MCF 10A (cell line): ENCODE results near the gene FKBP2. TPM values are rescaled to one million over a fixed set of nuclear protein-coding genes. Genes with fewer than 3 reads are reported as not detected.
A peak's percentile ranks its signal among the peaks of the same experiment; 100 is the strongest.

Source experiments
- BruUV-seq: library from RNA; stranded (reverse); fragments of 400-500 nt; replicated peaks from 2 replicates; lab custom pipeline; 2021; lab: Mats Ljungman, UMichigan
- CTCF ChIA-PET: fragments of 300-600 bp; sonication (Branson Sonifier 250); formaldehyde crosslinking; extraction: SDS; loops from one replicate; lab custom pipeline; 2021; ENCODE audit warnings: antibody characterized with exemption, inconsistent platforms; lab: Yijun Ruan, JAX
- POLR2A ChIA-PET: fragments of 300-600, 350-650 bp; sonication (Branson Sonifier 250); formaldehyde crosslinking; extraction: SDS; loops from one replicate; lab custom pipeline; 2020; ENCODE audit warnings: antibody characterized with exemption, inconsistent platforms; lab: Yijun Ruan, JAX
- DNase-seq: peaks from one replicate; pipeline ENCODE4 v3.0.0-alpha.2; 2018; ENCODE audit not compliant: unreplicated experiment
- H3K27ac Mint-ChIP-seq: one replicate; pipeline ENCODE4 v1.8.0; 2022; ENCODE audit warnings: mild to moderate bottlenecking, low read depth, mixed read lengths; ENCODE audit not compliant: unreplicated experiment
- H3K27me3 Mint-ChIP-seq: one replicate; pipeline ENCODE4 v1.8.0; 2022; ENCODE audit warnings: mixed read lengths; ENCODE audit not compliant: insufficient read depth, unreplicated experiment
- H3K36me3 Mint-ChIP-seq: one replicate; pipeline ENCODE4 v1.8.0; 2022; ENCODE audit warnings: mild to moderate bottlenecking, moderate library complexity, mixed read lengths; ENCODE audit not compliant: insufficient read depth, unreplicated experiment
- H3K4me1 Mint-ChIP-seq: one replicate; pipeline ENCODE4 v1.8.0; 2022; ENCODE audit warnings: mixed read lengths; ENCODE audit not compliant: insufficient read depth, unreplicated experiment
- H3K4me3 Mint-ChIP-seq: one replicate; pipeline ENCODE4 v1.8.0; 2022; ENCODE audit warnings: mild to moderate bottlenecking, moderate library complexity, mixed read lengths; ENCODE audit not compliant: unreplicated experiment
- H3K9me3 Mint-ChIP-seq: one replicate; pipeline ENCODE4 v1.8.0; 2022; ENCODE audit warnings: mixed read lengths; ENCODE audit not compliant: unreplicated experiment
- CTCF ChIP-seq: fragments of 200-600 bp; IDR thresholded peaks from one replicate; pipeline ENCODE4 v1.8.0; 2022; ENCODE audit warnings: antibody characterized with exemption, mild to moderate bottlenecking; ENCODE audit not compliant: unreplicated experiment
- intact Hi-C: fragments of 100-400 bp; cut with micrococcal nuclease; formaldehyde crosslinking; loops from 2 replicates; pipeline ENCODE4 v1.14.1; 2022
- total RNA-seq: library from RNA; stranded (reverse); gene quantifications from 2 replicates; pipeline ENCODE4 v1.2.3, GENCODE V29; 2022

Gene FKBP2
- total RNA-seq, 1 experiment from 2014 or later = 86.0 TPM

GRCh38 chr11:64269540-64270220, 28.8 kb downstream of the FKBP2 start:
- Mint-ChIP-seq H3K9me3 (no peaks in the 10 kb centered on the region), H3K27me3 (no peaks in the 10 kb centered on the region)
- POLR2A ChIA-PET = interaction anchor here (0.6 to 7.6 kb wide), 31 partner anchors 7 to 1582 kb away, joined by 3 to 125 read pairs (median 6); partner anchors contain the start of genes BAD, CATSPERZ, ESRRA and FKBP2

GRCh38 chr11:64275031-64275800, 34.3 kb downstream of the FKBP2 start:
- intact Hi-C loops = no loop called here
- Mint-ChIP-seq H3K36me3 (peaks cover 35% of the 10 kb centered on the region), H3K4me1 (peaks cover 4% of the 10 kb centered on the region), H3K27me3 (no peaks in the 10 kb centered on the region), H3K9me3 (no peaks in the 10 kb centered on the region), H3K27ac (peak overlapping the region; percentile 79), H3K4me3 (no peak overlapping the region)
- no peak for DNase-seq
- CTCF ChIA-PET = interaction anchor here (0.6 to 4.5 kb wide), 3 partner anchors 17 to 81 kb away, joined by 3 to 37 read pairs (median 23); partner anchors contain the start of gene CATSPERZ
- no TSS peak for BruUV-seq
- POLR2A ChIA-PET = interaction anchor here (0.6 to 3.0 kb wide), 9 partner anchors 11 to 1696 kb away, joined by 3 to 24 read pairs (median 4); partner anchors contain the start of genes GPR137 and PLCB3
- no peak for TF ChIP-seq CTCF

More at GRCh38 chr11:64269540-64270220, 28.8 kb downstream of the FKBP2 start:
- Mint-ChIP-seq H3K36me3 (peaks cover 49% of the 10 kb centered on the region), H3K27ac (peak overlapping the region; percentile 96), H3K4me1 (peaks cover 23% of the 10 kb centered on the region), H3K4me3 (peak overlapping the region; percentile 96)
- peak; percentile 1 for TF ChIP-seq CTCF
- DNase-seq = peak; percentile 100
- intact Hi-C loops = loop anchor here (1.0 kb wide), 2 partner anchors 18 to 35 kb away; partner anchors contain the start of gene PLCB3
- TSS peak; percentile 52 for BruUV-seq
- CTCF ChIA-PET = interaction anchor here (0.6 to 6.4 kb wide), 8 partner anchors 14 to 1535 kb away, joined by 3 to 70 read pairs (median 4); partner anchors contain the start of gene PLCB3

- BruUV-seq = no TSS peak
- Mint-ChIP-seq H3K27me3 (no peaks in the 10 kb centered on the region), H3K27ac (peak overlapping the region; percentile 79), H3K4me1 (peaks cover 4% of the 10 kb centered on the region), H3K9me3 (no peaks in the 10 kb centered on the region), H3K4me3 (no peak overlapping the region), H3K36me3 (peaks cover 39% of the 10 kb centered on the region)
- DNase-seq = no peak
- no peak for TF ChIP-seq CTCF
- ChIA-PET POLR2A (interaction anchor here (0.8 to 3.0 kb wide), 11 partner anchors 8 to 76 kb away, joined by 3 to 24 read pairs (median 5); partner anchors contain the start of genes GPR137 and PLCB3), CTCF (interaction anchor here (0.6 to 4.5 kb wide), 4 partner anchors 16 to 80 kb away, joined by 3 to 37 read pairs (median 14); partner anchors contain the start of gene CATSPERZ)
- intact Hi-C loops = no loop called here
Measured at GRCh38 chr11:64275841-64276240, 34.9 kb downstream of the FKBP2 start.
